DOHH2 (cell line): Measurements from ENCODE around the gene SP140.

Experiments used
- H3F3A ChIP-seq: fragments of 200-600 bp; sonication (generic), shearing (Covaris generic); 2 replicates; pipeline ENCODE4 v1.6.0; 2016; ENCODE audit warnings: antibody characterized with exemption, mild to moderate bottlenecking; ENCODE audit not compliant: control insufficient read depth, insufficient read depth
- H3K27ac ChIP-seq: fragments of 200-600 bp; sonication (generic); 2 replicates; pipeline ENCODE4 v1.5.1; 2014; ENCODE audit warnings: low read depth, mild to moderate bottlenecking, low read length, moderate library complexity
- H3K27me3 ChIP-seq: fragments of 200-600 bp; sonication (generic); 2 replicates; pipeline ENCODE4 v1.6.1; 2014; ENCODE audit warnings: mild to moderate bottlenecking, low read length, mixed read lengths; ENCODE audit not compliant: control insufficient read depth
- H3K36me3 ChIP-seq: fragments of 200-600 bp; sonication (generic); 2 replicates; pipeline ENCODE4 v1.6.1; 2014; ENCODE audit warnings: mild to moderate bottlenecking, low read length, moderate library complexity, mixed read lengths; ENCODE audit not compliant: control insufficient read depth
- H3K4me1 ChIP-seq: fragments of 200-600 bp; sonication (generic); 2 replicates; pipeline ENCODE4 v1.6.1; 2014; ENCODE audit warnings: mild to moderate bottlenecking, low read length, mixed read lengths; ENCODE audit not compliant: control insufficient read depth
- H3K4me2 ChIP-seq: fragments of 200-600 bp; sonication (generic); 2 replicates; pipeline ENCODE4 v1.6.0; 2014; ENCODE audit warnings: mild to moderate bottlenecking, low read length, moderate library complexity
- H3K4me3 ChIP-seq: fragments of 200-600 bp; sonication (generic); 2 replicates; pipeline ENCODE4 v1.5.1; 2014; ENCODE audit warnings: mild to moderate bottlenecking, low read length, mixed read lengths
- H3K79me2 ChIP-seq: fragments of 200-600 bp; sonication (generic); 2 replicates; pipeline ENCODE4 v1.6.1; 2014; ENCODE audit warnings: mild to moderate bottlenecking, low read length, mixed read lengths; ENCODE audit not compliant: control insufficient read depth
- H3K9me2 ChIP-seq: fragments of 200-600 bp; sonication (generic); replicated peaks from 2 replicates; pipeline ENCODE4 v1.6.1; 2014; ENCODE audit warnings: mild to moderate bottlenecking, low read length, mixed read lengths; ENCODE audit not compliant: control insufficient read depth
- H3K9me3 ChIP-seq: fragments of 200-600 bp; sonication (generic); 2 replicates; pipeline ENCODE4 v1.6.1; 2014; ENCODE audit warnings: antibody characterized with exemption, low read length, mixed read lengths; ENCODE audit not compliant: control insufficient read depth, insufficient read depth
- H4K20me1 ChIP-seq: fragments of 200-600 bp; sonication (generic); 2 replicates; pipeline ENCODE4 v1.6.0; 2014; ENCODE audit warnings: low read depth, mild to moderate bottlenecking, antibody characterized with exemption, low read length, moderate library complexity; ENCODE audit not compliant: control insufficient read depth, insufficient read depth
- EZH2phosphoT487 ChIP-seq: fragments of 200-600 bp; sonication (generic); IDR thresholded peaks from 2 replicates; pipeline ENCODE4 v1.6.1; 2017; ENCODE audit warnings: borderline replicate concordance, mild to moderate bottlenecking, antibody characterized with exemption, low read length, moderate library complexity, mixed read lengths
- TF ChIP-seq, protein P1 (sequence below): fragments of 200-600 bp; sonication (generic); IDR thresholded peaks from one replicate; pipeline ENCODE4 v1.5.1; 2014; ENCODE audit warnings: antibody characterized with exemption, mild to moderate bottlenecking, low read depth, low read length; ENCODE audit not compliant: poor library complexity, severe bottlenecking

The SP140 gene

DNA sequence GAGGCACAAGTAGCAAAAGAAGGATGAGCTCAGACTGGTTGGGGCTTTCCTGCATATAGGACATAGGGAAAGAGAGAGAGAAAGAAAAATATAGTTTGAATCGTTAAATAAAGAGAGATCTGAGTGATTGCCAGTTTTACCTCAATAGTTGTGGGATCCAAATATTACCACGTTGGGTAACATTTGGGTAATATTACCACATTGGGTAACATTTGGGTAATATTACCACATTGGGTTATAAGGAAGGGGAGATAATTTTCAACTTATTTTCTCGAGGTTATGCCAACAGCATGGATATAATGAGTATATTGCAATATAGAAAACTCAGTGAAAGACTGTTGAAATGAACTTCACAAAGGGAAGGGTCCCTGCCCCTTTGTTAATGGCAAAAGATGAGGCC lies 20.7 kb downstream of the SP140 start:
- no peaks in the 10 kb centered on the region for H3K9me3 ChIP-seq
- H3K4me1 ChIP-seq, result no peaks in the 10 kb centered on the region
- H3F3A ChIP-seq, result no peaks in the 10 kb centered on the region
- TF ChIP-seq, protein P1, sequence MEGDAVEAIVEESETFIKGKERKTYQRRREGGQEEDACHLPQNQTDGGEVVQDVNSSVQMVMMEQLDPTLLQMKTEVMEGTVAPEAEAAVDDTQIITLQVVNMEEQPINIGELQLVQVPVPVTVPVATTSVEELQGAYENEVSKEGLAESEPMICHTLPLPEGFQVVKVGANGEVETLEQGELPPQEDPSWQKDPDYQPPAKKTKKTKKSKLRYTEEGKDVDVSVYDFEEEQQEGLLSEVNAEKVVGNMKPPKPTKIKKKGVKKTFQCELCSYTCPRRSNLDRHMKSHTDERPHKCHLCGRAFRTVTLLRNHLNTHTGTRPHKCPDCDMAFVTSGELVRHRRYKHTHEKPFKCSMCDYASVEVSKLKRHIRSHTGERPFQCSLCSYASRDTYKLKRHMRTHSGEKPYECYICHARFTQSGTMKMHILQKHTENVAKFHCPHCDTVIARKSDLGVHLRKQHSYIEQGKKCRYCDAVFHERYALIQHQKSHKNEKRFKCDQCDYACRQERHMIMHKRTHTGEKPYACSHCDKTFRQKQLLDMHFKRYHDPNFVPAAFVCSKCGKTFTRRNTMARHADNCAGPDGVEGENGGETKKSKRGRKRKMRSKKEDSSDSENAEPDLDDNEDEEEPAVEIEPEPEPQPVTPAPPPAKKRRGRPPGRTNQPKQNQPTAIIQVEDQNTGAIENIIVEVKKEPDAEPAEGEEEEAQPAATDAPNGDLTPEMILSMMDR, result no peak
- no peak for TF ChIP-seq EZH2phosphoT487
- H3K9me2 ChIP-seq, result no peaks in the 10 kb centered on the region
- H3K4me3 ChIP-seq, result no peak overlapping the region
- no peak overlapping the region for H3K27ac ChIP-seq
- no peaks in the 10 kb centered on the region for H3K79me2 ChIP-seq
- no peaks in the 10 kb centered on the region for H3K27me3 ChIP-seq
- H3K36me3 ChIP-seq, result no peaks in the 10 kb centered on the region
- no peaks in the 10 kb centered on the region for H4K20me1 ChIP-seq
- H3K4me2 ChIP-seq, result no peak overlapping the region

DNA sequence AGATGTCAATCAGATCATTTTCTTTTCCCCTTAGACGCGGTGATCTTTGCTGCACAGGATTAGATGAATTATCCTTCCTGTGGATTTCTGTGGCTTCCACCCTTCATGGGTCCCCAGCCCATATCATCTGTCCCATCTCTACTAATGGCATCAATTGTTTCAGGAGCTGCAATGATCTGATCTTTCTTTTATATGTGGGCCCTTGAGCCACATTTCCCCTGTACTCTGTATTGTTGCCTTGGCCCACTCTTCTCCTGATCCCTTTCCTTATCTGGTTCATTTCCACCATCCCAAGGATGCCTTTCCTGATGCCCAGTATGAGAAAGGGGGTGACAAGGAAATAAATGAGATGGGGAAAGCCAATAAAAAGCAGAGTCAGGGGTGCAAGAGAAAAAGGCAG lies 24.7 kb downstream of the SP140 start:
- no peak for TF ChIP-seq EZH2phosphoT487
- TF ChIP-seq, protein P1, result no peak
- no peaks in the 10 kb centered on the region for H3K27me3 ChIP-seq
- no peaks in the 10 kb centered on the region for H4K20me1 ChIP-seq

DNA sequence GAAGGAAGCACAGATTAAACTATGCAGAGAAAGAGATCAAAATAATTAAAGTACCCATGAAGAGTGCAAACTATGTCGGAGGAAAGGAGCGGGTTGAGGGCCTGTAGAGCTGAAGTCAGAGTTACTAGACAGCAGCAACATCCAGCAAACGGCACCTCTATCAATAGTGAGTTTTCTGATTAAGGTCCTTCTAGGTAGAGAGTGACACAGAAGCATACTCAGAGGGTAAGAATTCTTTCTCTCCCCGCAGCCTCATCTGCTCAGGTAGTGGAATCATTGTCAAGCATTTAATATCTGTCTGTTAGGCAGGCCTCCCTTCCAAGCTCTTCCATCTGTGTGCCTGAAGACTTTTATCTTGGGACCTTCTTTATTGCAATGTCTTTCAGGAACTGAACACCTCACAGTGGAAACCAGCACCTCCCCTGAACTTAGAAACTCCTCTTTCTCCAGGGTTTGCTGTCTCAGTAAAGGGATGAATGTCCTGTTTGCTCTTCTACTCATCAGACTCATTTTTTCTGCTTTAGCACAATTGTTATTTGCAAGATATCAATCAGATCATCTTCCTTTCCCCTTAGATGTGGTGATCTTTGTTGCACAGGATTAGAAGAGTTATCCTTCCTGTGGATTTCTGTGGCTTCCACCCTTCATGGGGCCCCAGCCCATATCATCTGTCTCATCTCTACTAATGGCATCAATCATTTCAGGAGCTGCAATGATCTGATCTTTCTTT lies 28.8 kb downstream of the SP140 start:
- Histone ChIP-seq H3K36me3 (no peaks in the 10 kb centered on the region), H3K4me3 (no peak overlapping the region), H3K79me2 (no peaks in the 10 kb centered on the region), H3K4me2 (no peak overlapping the region), H3K9me2 (no peaks in the 10 kb centered on the region), H3K4me1 (no peaks in the 10 kb centered on the region; the same call in 1 of the 2 replicates), H3K27me3 (no peaks in the 10 kb centered on the region), H3K27ac (no peak overlapping the region), H4K20me1 (no peaks in the 10 kb centered on the region), H3F3A (no peaks in the 10 kb centered on the region), H3K9me3 (no peaks in the 10 kb centered on the region)
- TF ChIP-seq, protein P1, result no peak
- no peak for TF ChIP-seq EZH2phosphoT487

More for the DNA sequence above, 24.7 kb downstream of the SP140 start:
- Histone ChIP-seq H3K9me2 (no peaks in the 10 kb centered on the region), H3K79me2 (no peaks in the 10 kb centered on the region), H3K9me3 (no peaks in the 10 kb centered on the region), H3K27ac (no peak overlapping the region), H3K36me3 (no peaks in the 10 kb centered on the region), H3K4me3 (no peak overlapping the region), H3K4me2 (no peak overlapping the region), H3F3A (no peaks in the 10 kb centered on the region), H3K4me1 (no peaks in the 10 kb centered on the region)
